GM21529 (cell line): Measurements from ENCODE around the gene ZNRF3.
"Not testable (repeated sequence)": the region's sequence is repeated elsewhere in the genome, so short reads cannot be mapped to it uniquely, and the experiment has no call there.

Experiments used
- ATAC-seq: cut with Tn5 transposase; IDR thresholded peaks from one replicate; pipeline ENCODE4 v1.9.1; 2021; ENCODE audit not compliant: unreplicated experiment

The ZNRF3 gene

DNA sequence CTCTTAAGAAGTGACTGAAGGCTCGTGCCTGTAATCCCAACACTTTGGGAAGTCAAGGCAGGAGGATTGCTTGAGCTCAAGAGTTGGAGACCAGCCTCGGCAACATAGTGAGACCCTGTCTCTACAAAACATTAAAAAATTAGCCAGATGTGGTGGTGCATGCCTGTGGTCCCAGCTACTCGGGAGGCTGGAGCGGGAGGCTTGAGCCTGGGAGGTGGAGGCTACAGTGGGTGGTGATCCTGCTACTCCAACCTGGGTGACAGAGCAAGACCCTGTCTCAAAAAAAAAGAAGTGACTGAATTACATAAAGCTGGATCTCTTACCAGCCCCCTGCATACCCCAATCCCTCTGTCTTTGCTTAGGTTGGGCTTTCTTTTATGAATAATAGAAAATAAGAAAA is 120.2 kb downstream of the ZNRF3 start:
- no peak for ATAC-seq

DNA sequence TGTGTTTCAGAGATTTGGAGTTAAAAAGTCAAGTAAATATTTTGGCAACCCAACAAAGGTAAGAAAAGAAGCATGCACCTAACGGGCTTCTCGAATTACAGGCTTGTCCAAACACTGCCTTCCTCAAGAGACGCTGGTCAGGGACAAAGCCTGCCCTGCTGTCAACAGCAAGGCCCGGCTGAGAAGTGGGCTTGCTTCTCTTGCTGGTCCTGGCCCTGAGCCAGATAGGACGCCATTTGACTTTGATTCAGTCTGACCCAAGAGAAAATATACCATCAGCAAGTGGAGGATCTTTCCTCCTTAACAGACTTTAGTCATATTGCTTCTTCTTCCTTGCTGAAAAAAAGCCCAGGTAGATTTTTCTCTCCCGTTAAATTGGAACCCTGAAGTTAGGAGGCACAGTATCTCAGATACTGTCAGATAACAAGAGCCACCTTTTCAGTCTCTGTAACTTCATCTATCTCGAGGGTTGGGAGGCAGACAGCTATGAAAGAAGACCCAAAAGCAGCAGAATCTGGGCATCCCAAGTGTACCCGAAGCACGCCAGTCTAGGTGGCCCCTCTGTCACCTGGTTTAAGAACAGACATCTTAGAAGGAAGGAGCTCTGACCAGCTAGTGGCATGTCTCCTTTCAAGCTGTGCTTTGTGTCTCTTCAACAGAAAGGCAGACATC is 120.7 kb downstream of the ZNRF3 start:
- no peak for ATAC-seq

DNA sequence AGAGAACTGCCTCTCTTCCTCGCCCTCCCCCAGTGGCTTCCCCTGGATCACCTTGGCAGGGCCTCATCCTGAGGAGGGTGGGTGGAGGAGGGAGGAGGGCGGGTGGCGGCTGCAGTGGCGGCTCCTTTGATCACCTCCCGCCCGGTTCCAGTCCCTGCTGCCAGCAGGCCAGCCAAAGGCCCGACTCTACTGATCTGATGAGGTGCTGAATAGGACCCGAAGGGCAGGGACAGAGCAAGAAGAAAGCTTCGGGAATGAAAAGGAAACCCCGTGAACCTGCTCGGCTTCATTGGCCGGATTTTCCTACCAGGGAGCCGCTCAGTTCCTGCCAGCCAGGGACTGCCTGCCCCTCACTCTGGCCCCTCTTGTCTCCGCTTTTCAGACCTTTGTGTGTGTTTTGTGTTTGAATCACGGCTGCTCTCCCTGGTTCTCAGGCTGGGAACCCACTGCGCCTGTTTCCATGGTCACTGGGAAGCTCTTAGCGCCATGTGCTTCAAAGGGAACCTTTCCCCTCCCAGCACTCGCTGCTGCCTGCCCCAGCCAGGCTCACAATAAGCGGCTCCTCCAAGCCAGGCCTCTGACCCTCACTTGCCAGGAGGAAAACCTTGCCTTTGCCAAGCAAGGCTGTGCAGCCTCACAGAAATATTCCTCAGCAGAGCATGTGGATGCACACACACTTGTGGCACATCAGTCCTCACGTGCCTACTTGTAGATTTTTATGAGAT is 121.4 kb downstream of the ZNRF3 start:
- ATAC-seq = no peak

DNA sequence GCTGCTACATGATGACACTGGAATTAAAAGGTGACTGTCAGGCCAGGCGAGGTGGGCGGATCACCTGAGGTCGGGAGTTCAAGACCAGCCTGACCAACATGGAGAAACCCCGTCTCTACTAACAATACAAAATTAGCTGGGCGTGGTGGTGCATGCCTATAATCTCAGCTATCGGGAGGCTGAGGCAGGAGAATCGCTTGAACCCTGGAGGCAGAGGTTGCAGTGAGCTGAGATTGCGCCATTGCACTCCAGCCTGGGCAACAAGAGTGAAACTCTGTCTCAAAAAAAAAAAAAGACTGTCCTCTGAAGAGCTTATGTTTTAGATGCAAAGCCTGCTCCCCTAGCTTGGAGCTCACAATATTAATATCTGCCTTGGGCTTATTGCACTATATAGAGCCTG is 122.4 kb downstream of the ZNRF3 start:
- not testable (repeated sequence) for ATAC-seq

DNA sequence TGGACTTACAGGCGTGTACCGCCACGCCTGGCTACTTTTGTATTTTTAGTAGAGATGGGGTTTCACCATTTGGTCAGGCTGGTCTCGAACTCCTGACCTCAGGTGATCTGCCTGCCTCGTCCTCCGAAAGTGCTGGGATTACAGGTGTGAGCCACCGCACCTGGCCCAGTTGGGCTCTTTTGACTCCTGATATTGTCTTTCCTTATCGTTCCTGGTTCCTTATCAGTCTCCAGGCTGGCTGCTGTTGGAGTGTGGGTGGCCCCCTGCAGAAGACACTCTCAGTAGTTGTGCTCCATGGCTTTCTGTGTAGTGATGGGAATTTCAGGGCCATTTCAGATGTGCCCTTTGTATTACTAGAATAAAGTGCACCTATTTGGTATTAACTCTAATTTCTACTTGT is 123.0 kb downstream of the ZNRF3 start:
- no peak for ATAC-seq

DNA sequence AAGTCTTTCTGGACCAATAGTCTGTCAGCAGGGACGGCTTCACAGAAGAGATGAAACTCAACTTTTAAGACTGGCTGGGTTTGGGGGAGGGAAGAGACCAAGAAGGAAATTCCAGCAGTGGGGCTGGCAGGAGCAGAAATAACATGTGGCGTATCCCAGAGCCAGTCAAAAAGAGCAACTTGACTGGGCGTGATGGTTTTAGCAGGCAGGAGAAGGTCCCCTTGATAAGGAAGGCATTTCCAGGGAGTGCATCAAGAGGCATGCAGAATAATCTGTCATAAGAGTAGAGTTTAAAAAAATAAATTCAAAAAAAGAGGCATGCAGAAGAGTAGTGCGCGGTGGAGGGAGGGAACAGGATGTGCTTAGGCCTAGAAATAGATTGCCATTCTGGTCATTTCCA is 125.8 kb downstream of the ZNRF3 start:
- ATAC-seq = no peak

DNA sequence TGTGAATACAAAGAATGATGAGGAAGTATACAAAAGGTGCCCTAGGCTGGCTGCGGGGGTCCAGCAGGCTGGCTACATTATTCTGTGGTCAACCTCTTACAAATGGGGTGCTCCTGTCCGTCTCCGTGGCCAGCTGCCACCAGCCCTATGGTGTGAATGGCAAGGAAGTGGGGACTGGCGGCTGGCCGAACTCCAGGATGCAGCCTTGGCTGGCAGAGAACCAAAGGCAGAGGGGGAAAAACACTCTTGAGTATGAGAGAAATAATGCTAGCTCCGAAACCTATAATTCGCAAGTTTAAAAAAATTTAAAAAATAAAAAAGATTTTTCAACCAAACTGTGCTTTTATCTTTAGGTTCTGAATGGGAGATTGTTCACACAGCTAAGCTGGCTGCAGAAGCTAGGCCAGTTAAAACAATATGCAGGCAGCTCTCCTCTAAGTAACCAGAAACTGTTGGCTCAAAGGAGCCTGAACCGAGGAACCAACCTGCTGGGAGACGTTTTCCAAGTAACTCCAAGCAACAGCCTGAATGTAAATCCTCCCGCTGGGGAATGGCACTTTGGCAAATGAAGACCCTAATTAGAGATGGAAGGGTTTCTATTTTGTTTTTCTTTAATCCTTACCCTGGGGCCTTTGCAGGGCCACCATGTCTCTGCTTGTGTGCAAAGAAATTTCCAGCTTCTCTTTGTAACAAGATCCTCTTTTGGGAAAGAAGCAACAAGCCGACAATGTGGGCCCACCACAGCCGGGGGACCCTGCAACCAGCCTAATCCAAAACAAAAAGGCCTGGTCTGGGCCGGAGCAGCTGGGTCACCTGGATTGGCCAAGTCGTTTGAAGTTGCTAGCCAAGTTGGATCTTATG is 128.1 kb downstream of the ZNRF3 start:
- no peak for ATAC-seq

DNA sequence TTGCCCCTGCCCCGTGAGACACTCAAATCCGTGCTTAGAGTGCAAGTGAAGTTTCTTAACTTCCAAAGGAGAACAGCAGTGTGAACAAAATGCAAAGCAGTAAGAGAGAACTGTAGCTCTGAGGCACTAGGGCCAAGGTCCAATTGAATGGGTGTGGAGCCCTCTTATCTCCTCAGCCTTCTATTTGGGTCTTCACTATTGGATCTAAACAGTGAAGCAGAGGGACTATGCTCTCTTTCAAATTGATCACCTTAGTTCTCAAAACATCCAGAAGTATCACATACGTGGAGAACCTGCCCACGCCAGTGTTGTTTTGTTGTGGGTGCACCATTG is 128.7 kb downstream of the ZNRF3 start:
- no peak for ATAC-seq

DNA sequence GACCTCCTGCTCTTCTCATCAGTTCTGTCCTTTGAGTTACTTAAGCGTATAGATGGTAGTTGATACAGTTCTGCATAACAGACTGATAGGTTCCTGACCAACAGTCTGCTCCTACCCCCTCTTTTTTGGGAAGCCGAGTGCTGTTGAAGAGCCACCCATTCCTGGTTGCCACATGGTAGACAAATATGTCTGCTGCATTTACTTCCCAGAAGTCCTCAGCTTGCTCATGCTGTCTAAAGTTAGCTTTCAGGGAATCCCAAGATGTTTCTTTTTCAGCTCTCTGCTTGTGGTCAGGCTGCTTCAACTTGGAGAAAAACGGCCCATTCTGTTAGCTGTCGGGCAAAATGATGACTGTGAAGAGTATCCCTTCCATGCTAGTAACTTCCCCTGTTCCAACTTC is 129.6 kb downstream of the ZNRF3 start:
- no peak for ATAC-seq

DNA sequence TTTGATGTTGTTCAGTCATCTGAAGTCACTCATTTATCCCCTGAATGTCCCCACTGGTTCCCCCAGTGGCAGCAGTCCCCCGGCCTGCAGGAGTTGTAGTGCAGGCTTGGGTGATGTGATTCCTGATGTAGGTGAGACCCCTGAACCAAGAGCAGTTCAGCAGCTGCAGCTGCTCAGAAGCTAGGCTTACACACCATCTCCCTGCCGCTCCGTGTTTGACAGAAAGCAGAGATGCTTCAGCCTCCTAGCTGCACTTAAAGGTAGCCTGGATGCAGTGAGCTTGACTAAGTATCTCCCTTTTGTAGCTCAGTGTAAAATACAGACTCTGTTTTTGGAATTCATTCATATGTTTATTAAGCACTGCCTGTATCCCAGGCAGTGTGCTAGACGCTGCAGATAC is 130.9 kb downstream of the ZNRF3 start:
- no peak for ATAC-seq

DNA sequence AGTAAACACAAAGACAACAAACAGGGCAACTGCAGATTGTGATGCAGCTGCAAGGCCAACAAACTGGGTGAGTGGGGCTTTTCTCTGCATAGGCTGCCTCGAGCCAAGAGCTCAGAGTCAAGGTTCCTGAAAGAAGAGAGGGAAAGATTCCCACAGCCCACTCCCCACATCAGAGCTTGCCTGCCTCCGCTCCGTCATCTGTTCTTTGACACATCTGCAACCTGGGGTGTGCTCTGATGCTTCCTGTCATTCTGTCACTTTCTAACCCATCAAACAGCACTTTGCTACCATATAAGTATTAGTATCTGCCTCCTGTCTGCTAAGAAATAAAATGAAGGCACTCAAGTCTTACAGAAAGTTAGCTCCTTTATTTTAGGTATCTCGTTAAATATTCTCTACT is 131.4 kb downstream of the ZNRF3 start:
- ATAC-seq = no peak

DNA sequence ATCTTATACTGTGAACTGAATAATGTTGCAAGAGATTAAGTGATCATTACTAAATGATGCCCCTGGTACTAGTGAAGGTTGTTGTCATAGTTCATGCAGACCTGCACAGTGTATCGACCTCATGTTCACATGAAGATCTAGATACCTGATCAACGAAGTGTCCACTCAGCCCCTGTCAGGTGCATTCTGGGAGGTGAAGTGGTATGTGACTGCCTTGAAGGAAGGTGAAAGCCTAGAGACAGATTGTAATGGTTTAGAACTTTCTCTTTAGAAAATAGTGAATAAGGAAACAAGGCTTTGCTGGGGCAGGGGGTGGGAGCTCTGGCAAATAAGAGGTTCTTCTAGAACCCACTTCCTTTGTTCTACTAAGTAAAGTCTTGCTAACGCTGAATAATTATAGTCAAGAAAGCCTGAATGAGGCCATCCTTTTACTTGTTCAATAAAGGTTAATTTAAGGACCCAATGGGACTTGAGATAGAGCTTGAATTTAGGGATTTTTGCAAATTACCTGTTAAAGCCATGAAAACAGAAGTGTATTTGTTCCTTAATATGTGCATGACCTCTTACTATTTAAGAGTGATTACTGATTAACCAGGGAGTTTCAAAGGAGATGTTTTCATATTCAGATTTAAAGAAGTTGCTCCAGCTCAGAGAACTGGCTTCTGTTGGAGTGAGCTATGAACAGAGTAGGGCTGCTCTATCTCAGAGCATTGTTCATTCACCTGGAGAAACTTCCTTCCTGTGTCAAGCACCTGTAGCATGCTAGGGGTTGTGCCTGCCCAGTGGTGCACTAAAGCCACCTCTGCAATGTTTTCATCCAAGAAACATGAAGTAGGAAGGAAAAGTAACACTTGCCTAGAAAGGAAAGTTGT is 132.9 kb downstream of the ZNRF3 start:
- ATAC-seq = no peak

DNA sequence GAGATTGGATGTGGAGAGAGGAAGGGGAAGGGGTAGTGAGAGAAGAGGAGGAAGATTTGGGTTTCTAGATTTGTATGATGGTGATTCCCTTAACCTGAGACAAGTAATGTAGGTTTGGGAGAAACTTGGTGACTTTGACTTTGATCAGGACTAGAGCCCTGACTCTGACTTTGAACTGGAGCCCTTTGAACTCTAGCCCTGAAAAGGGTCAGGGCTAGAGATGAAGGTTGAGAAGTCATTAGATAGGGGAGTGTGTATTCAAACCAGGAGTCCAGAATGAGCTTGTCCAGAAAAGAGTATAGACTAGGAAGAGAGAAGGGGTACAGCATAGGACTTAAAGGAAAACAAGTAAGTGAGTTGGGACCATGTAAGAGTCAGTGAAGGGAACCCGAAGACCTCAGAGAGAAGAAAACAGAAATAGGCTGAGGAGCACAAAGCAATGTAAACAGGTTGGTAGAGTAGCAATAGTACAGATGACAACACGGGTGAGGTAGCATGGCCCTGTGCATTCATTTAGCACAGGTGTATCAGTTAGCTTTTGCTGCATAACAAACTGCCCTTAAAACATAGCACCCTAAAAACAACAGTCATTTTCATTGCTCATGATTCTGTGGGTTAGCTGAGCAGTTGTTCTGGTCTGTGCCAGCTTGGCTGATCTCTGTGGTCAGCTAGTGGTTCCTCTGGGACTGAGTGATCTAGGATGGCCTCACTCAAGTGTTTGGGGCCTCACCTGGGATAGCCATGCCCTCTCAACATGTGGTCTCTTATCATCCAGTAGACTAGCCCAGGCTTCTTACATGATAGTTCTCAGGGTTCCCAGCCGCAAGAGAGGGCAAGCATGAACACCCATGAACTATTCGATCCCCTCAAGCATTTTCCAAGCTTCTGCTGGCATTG is 135.2 kb downstream of the ZNRF3 start:
- no peak for ATAC-seq

DNA sequence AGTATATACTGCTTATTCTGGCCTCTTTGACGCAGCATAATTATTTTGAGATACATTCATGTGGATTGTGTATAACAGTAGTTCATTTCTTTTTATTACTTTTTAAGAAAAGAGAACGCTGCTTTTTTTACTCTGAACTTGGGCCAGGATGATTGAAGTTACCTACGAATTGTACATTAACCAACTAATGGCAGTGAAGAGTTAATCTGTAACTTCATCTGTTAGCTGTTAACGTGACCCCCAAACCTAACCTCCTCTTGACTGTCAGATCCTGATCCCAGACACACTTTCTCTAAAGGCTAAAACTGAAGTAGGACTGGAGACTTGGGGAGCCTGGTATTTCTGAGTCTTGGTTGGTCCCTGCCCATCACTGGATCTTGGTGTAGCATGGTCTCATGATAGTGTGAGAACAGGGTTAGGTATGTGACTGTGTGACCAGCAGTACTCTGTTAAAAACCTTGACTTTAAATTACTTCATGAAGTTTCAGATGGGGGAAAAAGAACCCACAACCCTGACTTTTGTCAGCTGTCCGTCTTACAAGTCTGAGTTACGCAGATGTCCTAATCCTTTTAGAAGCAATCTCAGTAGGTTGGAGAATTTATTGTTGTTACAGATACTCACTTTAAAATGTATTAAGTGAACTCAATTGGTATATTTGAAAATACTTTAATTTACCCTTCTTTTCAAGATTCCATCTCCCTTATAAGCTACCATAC is 138.9 kb downstream of the ZNRF3 start:
- no peak for ATAC-seq

DNA sequence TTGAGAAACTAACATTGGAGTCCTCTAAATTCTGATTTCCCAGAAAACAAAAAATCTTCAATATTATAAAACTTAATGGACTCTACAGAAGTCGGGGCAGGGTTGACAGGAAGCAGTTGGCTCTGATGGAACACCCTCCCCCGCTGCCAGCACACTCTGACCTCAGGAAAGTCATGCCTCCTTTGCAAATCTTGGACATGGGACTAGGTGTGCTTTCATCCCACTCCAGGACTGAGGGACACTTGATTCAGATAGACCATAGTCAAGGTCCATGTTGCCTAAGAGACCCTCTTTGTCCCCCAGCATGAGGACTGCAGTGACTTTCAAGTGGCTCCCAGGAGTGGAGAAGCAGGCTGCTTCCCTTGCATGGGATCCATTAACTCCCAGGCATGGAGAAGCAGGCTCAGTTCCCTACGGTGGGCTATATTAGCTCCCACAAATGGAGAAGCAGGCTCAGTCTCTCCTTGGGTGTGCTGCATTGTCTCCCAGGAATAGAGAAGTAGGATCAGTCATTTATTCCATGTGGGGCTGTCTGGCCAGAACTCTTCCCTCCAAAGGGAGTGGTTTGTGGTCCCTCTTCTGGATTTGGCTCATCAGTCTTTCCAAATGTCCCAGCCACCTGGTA is 139.9 kb downstream of the ZNRF3 start:
- no peak for ATAC-seq

DNA sequence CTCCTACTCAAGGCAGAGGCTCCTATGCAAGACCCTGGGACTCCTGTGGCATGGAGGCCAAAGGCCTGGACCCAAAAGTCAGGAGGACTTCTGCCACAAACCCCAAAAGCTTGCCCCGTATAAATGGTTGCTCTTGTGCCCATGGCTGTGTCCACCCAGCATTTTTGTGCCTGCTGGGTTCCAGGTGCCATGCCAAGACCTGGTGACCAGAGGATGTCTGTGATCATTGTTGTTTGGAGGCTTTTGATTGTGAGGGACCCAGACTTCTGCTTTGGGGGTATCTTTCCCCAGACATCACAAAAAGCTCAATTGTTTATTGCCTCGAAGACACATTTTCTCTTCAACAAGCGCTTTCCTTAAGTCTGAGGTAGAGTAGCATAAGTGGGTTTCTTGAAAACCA is 143.2 kb downstream of the ZNRF3 start:
- ATAC-seq = no peak

DNA sequence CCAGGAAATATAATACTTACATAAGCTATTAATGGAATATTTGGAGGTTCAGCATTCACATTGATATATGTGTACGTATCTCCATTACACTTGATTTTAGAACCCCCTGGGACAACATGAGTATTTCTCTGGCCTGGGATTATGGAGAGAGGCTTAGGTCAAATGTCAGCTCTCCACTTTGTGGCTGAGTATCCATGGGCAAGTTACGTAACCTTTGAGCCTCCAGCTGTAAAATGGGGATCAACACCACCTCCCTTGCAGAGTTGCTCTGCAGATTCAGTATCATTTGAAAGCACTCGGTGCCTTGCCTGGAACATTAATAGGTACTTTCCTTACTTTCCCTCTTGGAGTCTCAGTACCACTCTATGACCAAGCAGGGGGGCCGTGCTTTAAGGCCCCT is 145.1 kb downstream of the ZNRF3 start:
- no peak for ATAC-seq

DNA sequence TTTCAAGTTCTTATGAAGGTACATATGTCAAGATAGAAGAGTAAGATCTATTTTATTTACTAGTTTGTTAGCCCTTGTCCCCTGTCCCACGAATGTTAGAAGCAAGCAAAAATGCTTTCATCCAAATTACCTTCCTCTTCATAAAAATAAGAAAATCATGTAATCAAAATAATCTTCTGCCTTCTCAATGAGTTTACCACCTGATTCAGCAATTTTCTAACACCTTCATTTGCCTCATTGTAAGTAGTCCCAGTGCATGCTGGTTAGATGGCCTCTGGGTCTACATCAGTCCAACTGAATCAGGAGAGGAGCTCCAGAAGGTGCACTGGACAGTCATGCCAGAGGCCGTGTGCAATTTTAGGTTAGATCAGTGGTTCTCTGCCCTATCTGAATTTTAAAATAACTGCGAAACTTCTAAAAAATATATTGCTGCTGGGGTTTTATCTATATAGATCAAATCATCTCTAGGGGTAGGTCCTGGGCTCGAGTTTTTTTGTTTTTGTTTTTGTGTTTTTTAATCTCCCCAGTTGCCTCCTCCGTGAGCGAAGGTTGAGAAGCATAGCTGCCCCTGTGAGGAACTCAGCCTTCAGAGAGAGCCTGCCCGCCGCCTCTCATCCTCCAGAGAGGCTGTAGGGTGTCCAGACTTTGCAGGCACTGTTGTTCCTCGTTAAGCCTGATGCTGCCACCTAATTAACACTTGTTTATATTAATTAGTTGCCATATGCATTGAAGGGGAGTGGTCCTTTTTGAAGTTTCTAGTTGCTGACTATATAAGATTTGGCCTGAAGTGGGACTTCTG is 146.0 kb downstream of the ZNRF3 start:
- ATAC-seq = no peak
